ENCODE data around the gene DHRS3.

DHRS3 gene

DNA sequence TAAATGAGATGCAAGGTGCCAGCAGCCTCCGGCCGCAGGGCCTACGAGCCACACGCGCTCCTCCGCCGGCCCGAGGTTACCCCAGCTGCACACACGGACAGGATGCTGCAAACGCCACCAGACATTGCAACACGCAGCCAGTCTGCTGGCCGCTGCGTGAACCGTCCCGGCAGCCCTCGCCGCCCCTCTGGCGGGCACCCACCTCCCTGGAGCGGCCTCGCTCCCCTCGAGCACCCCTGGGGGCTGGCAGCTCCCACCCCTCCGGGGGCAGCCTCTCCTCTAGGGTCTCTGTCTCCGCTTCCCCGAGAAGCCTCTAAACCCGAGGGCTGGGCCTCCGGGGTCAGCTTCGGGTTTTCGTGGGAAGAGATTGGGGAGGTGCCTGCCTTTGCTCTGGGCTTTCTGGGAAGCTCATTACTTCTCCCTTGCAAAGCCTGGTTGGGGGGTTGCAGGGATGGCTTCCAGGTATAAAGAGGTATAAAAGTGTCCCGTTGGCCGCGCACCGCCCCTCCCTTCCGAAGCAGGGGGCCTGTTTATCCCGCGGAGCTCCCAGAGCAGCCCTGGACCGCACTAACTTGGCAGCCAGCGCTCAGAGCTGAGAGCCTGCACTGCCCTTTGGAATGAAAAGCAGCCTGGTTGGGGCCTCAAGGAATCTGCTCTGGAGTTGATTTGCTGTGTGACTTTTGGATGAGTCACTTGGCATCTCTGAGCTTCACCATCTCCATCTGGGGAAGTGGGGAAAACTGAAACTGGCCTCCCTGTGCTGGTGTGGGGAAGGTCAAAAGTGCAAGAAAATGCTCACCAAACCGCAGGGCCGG is 21.8 kb downstream of the DHRS3 start:
- peak; percentile 81 for DNase-seq (ENCODE audit: low spot score)

DNA sequence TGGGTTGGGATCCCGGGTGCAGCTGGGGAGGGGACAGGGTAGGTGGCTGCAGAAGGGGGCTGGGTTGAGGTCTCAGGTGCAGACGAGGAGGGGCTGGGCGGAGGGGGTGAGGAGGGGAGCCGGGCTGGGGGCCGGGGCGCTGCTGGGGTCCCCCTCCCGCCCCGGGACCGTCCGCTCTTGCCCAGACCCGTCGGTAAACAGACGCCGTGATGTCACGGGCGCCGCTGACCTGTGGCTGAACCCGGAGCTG is 22.3 kb downstream of the DHRS3 start:
- DNase-seq (ENCODE audit: low spot score) = no peak

DNA sequence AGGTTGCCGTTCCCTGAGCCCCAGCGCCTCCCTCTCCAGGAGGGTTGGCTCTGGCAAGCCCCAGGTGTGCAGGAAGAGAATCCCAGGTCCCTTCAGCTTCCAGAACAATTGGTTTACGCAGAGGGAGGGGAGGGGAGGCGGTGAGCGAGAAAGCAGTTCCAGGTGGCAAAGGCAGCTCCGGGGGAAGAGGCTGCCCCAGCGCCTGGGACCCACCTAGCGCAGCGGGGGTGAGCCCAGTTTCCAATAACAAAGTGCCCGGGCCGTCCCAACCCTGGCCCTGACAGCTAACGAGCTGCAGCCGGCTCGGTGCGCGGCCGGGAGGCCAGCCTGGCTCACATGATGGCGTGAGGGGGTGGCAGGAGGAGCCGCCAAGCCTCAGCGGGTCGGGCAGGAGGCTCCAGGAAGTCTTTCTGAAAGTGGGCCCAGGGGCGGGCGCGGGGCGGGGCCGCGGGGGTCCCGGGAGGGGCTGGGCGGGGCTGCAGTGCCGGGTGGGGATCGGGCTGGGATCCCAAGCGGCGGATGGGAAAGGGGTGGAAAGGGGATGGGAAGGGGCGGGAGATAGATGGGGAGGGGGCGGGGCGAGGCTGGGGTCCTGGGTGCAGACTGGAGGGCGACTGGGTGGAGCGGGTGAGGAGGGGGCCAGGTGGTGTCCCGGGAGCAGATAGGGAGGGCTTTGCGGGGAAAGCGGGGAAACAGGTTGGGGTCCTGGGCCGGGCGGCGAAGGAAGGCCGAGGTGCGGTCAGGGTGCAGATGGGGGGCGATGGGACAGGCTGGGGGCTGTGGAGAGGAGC is 22.8 kb downstream of the DHRS3 start:
- DNase-seq (ENCODE audit: low spot score) = peak; percentile 82

DNA sequence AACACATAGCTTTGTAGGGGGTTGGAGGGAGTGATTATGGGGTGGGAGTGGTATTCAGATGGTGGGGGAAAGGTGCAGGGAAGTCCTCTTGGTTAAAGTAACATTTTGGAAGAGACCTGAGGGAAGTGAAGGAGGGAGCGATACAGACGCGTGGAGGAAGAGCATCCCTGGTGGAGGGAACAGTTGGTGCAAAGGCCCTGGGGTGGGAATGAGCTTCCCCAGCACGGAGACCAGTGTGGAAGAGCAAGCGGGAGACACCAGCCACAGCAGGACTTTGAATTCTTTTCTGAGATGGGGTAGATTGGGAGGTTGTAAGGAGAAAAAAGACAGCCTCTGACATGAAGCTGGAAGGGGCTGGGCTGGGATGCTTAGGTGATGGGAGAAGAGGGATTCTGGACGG is 23.5 kb downstream of the DHRS3 start:
- DNase-seq (ENCODE audit: low spot score) = no peak

DNA sequence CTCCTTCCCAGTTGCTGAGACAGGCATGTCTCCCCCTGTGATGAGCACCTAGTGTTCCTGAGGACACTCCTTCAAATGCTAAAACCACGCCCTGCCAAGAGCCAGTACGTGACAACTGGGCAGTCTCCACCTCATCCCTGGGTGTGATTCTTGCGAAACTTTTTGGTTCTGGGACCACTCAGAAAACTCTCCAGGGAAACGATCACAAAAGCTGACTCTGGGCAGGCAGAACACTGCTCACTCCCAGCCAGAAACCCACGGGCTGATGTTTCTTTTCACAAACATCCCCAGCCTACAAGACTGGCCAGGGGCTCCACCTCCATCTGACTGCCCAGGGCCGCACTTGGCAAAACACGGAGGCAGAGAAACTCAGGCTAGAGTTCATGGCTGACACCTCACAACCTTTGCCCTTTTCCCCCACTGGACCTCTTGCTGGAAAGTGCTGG is 24.4 kb downstream of the DHRS3 start:
- DNase-seq (ENCODE audit: low spot score) = no peak

DNA sequence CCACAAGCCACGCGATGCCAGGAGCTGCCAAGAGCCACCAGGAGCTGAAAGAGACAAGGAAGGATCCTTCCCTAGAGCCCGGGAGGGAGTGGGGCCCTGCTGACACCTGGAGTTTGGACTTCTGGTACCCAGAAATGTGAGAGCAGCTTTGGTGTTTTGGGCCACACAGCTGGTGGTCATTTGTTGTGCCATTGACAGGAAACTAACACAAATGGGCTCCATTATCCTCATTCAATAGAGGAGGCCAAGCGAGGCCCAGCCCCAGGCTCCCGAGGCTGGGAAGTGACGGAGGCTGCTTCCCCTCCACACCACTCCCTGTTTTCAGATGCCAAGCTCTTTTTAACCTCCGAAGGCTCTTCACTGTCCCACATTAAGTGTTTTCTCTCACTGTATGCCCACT is 25.5 kb downstream of the DHRS3 start:
- no peak for DNase-seq (ENCODE audit: low spot score)

DNA sequence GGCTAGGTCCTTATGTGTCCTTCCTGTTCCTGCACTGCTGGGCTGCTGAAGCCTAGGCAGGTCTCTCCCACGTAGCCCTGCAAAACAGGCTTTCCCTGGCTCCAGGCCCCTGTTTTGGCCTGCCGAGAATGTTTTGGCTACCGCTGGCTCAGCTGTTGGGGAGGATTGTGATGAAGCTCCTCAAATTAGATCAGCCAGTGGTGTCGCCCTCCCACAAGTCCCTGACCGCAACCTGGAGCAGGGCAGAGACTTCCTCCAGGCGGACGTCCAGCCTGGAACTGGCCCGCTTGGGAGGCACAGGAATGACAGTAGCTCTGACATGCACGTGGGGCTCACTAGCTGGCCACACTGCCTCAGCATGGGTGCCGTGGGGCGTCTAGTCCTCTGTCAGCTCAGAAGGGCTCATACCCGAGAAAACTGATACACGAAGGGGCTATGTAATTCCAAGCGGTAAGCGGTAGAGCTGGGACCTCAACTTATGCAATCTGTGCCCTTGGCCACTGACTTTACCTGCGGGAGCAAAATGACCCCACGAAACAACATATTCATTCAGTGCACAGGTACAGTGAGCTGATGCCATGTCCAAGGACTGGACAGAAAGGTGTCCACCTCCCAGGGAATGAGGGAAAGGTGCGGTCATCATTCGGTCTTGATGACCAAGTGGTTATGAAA is 26.6 kb downstream of the DHRS3 start:
- DNase-seq (ENCODE audit: low spot score) = no peak

DNA sequence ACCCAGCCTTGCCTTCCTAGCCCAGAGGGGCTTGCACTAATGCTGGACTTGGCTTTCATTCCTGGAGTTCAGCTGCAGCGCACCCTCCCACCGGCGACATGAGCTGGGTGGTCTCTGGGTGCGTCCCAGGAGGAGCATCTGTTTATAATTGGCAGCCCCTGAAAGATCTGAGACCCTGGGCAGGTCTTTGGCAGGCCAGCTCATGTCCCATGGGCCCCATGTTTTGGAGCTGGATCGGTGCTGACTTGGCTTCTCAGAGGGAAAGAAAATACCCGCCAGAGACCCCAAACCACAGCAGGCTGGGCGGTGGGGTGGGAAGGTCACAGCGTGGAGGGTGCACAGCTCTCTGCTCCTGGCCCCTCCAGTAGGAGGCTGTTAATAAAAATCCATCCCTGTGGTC is 29.3 kb downstream of the DHRS3 start:
- DNase-seq (ENCODE audit: low spot score) = no peak

DNA sequence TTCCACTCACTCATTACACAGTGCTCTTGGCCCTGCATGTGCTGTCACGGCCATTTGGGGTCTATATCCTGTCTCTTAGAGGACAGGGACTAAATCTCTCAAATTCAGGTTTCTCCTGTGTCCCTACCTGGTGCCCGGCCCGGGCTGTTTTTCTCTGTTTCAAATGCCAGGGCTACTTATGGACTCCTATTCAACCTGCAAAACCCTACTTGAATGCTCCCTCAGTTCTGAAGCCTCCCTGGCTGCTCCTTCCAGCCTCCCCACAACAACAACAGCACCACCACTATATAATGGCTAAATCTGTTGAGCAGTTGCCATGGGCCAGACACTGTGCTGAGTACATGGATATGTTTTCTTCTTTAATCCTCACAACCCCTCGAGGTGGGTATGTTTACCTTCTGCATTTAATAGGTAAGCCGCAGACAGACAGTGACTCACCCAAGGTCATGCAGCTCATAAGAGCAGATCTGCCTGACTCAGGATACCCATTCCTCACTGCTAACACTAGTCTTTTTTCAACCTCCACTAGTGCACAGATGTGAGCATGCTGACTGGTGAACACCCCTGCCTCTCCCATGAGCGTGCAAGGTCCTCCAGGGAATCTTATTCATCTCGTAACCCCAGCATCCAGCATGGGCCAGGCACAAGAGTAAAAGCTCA is 29.9 kb downstream of the DHRS3 start:
- DNase-seq (ENCODE audit: low spot score) = no peak

DNA sequence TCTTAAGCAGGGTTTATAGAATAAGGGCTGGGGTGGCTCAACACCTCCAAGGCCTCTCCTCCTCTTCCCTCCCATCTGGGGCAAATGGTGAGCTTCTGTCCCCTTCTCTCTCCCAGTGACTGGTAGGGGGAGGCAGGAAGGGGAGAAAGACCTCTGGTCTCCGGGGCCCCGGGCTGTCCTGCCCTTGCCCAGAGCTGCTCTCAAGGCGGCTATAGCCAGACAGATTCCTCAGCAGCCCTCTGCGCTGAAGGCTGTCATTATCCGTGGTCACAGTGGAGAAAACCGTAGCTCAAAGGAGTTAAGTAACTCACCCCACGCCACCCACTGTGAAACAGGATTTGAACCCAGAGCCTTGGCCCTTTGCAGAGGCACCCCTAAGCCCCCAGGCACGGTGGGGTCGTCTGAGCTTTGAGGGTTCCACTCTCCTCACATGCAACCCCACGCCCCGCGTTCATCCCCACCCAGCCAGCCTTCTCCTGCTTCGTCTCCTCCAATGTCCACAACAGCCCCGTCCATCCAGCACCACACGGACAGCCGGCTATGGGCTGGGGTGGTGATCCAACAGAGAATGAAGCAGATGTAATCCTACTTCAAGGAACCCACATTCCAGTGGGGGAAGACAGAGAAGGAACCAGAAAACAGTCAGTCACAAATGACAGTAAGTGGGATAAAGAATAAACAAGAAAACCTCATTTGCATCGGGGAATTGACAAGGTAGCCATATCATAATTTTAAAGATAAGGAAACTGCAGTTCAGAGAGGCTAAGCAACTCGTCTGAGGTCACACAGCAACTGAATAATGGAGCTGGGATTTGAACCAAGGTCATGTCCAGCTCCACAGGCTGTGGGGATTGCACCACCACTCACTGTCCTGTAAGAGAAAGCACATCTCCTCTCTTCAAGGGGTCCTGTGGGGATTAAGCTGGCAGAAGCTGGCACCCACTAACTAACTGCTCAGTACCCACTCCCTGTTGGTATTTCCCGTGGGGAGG is 31.8 kb downstream of the DHRS3 start:
- DNase-seq (ENCODE audit: low spot score) = no peak

DNA sequence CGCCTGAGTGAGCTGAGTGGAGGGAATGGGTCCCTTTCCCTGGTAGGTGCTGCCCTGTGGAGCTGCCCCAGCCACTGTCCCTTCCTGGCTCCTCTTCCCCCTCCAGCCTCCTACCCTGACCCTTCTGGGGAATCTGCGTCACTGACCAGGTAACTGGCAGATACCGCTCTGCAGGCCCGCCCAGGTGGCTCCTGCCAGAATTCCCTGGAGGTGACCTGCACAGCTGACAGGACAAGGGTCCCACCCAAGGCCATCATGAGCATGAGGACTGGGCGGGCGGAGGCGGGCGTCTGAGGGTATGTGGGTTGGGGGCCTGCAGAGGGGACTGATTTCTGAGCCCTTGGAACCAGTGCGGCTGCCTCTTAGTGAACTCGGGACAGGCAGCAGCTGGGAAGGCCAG is 32.5 kb downstream of the DHRS3 start:
- DNase-seq (ENCODE audit: low spot score) = no peak

DNA sequence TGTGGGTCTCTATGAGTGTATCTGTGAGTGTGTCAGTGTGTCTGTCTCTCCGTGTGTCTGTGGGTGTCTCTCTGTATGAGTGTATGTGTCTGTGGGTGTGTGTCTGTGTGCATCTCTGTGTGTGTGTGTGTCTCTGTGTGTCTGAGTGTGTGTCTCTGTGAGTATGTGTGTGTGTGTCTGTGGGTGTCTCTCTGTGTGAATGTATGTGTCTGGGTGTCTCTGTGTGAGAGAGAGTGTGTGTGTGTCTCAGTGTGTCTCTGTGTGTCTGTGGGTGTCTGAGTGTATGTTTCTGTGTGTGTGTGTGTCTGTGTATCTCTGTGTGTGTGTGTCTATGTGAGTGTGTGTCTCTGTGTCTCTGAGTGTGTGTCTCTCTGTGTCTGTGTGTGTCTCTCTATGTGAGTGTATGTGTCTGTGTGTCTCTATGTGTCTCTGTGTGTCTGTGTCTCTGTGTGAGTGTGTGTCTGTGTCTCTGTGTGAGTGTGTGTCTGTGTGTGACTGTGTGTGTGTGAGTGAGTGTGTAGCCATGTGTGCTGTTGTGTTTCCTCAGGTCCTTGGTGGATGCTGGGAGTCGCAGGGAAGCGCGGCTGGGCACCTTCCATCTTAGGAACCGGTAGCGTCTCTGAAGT is 33.0 kb downstream of the DHRS3 start:
- DNase-seq (ENCODE audit: low spot score) = no peak

DNA sequence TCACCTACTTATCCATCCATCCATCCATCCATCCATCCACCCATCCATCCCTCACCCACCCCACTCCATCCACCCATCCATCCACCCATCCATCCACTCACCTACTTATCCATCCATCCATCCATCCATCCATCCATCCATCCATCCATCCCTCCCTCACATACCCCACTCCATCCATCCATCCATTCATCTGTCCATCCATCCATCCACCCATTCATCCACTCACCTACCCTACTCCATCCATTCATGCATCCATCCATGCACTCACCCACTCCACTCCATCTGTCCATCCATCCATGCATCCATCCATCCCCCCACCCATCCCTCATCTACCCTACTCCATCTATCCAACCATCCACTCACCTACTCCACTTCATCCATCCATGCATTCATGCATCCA is 34.5 kb downstream of the DHRS3 start:
- no peak for DNase-seq (ENCODE audit: low spot score)

DNA sequence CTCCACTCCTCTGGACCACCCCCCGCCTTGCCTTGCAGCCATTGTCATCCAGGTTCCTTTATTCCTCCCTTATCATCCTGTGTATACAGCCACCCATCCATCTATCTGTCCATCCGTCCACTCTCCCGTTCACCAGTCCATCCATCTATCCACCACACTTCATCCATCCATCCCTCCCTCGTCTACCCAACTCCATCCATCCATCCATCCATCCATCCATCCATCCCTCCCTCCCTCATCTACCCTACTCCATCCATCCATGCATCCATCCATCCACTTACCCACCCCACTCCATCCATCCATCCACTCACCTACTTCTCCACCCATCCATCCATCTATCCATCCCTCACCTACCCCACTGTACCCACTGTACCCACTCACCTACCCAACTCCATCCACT is 35.4 kb downstream of the DHRS3 start:
- no peak for DNase-seq (ENCODE audit: low spot score)

DNA sequence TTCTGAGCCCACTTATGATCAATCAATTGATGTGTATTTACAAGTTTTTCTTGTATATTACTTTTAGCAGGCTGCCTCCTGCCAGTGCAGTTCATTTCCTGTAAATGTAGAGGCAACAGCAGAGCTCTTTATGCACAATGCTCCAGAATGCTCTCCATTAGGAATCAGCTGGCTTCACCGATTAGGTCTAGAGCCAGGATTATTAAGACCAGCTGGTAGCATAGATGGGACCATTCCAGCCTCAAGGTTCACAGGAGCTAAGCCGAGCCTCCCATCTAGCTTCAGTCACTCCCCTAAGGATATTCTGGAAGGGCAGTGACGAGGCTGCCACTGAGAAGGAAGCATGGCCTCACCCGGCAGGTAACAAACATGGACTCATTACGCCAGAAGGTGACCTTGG is 36.8 kb downstream of the DHRS3 start:
- no peak for DNase-seq (ENCODE audit: low spot score)

DNA sequence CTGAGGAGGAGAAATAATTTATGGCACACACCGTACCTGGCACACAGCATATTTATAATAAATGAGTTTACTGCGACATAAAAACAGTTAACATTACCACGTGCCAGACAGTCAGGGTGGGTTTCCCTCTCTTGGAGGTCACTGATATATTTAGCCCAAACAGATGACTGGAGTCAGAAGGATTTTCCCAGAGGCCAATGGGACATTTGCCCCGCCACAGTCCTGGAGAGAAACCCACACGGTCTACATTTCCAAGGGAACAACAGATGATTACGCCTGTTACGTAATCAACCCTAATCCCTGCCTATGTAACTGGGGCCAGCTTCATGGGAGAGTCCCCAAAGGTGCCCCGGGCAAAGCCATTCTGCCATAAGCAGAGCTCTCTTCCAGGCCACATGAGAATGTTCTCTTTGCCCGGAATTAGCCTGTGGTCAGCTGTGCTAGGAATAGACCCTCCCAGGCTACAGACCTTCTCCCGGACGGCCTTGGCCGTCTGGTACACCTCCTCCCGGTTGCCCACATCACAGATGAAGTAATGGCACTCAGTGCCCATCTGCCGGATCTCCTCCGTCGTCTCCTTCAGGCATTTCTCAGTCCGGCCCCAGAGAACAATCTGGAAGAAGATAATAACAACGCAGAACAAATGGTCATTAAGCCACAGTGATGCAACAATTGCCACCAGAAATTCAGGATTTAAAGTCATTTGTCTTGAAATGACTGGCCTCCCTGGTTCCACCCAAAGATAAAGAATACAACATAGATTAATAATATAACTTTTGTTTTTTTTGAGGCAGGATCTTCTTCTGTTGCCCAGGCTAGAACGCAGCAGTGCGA is 37.7 kb downstream of the DHRS3 start:
- DNase-seq (ENCODE audit: low spot score) = no peak

DNA sequence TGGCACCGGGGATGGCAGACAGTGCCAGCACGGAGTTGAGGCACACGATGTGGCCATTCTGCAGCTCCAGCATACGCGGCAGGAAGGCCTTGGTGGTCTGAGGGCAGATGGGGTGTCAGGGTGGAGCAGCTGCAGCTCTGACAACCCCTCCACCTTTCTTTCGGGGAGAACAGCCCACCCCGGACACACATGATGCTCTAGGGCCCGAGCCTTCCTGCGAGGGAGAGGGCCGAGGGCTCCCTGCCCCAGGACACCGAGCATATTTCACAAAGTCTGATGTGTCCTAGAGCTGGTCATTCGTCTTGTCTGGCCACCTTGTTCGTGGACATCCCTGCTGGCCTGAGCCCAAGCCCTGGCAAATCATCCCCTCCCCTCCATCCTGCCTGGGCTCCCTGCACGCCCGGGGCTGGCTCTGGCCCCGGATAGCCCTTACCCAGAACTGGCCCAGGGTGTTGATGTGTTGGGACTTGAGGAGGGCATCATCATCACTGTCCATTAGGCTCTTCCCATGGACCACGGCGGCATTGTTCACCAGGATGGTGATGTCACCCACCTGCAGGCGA is 39.1 kb downstream of the DHRS3 start:
- no peak for DNase-seq (ENCODE audit: low spot score)

DNA sequence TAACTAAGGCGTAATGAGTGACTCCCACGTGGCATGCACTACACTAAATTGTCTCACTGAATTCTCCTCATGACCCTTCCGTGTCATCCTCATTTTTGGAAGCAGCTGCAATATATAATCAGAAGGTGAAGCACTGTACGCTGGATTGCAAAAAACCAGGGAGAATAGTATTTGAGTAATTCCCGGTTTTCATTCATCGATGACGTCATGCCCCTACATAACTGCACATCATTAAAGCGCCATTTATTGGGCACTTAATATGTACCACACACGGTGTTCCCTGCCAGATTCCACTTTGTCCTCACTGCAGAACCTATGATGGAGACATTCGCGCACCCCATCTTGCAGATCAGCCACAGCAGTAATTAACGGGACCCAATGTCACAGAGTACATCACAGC is 41.0 kb downstream of the DHRS3 start:
- no peak for DNase-seq (ENCODE audit: low spot score)

DNA sequence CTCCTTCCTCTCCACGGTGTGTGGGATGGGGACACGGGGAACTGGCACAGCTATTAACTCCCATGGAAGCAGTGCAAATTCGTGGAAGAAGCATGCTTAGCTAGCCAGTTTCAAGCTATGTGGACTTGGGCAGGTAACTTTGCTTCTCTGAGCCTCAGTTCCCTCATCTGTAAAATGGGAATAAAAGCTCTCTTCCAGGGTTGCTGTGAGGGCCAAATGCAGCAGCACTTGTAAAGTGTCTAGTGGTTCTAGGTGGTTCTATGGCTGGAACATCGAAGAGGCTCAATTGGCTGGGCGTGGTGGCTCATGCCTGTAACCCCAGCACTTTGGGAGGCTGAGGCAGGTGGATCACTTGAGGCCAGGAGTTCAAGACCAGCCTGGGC is 43.3 kb downstream of the DHRS3 start:
- DNase-seq (ENCODE audit: low spot score) = no peak
